BLaER1 treated with 17β-estradiol and CSF1 and Interleukin-3, amounts not matched to agents 10 nM and 100 nM (cell line): ENCODE data around the gene PEPD.

Experiments
- H3K27ac ChIP-seq, 11 experiments: shearing (Covaris generic); formaldehyde crosslinking; 2 replicates each; pipeline ENCODE4 v1.8.1; 2022
- H3K27me3 ChIP-seq, 11 experiments: shearing (Covaris generic); formaldehyde crosslinking; 2 replicates each; pipeline ENCODE4 v1.8.1; 2022
- H3K36me3 ChIP-seq, 11 experiments: shearing (Covaris generic); formaldehyde crosslinking; 2 replicates each; pipeline ENCODE4 v1.8.1; 2022
- H3K4me1 ChIP-seq, 10 experiments: shearing (Covaris generic); formaldehyde crosslinking; 2 replicates each; pipeline ENCODE4 v1.8.1; 2022
- H3K4me2 ChIP-seq, 11 experiments: shearing (Covaris generic); formaldehyde crosslinking; 2 replicates each; pipeline ENCODE4 v1.8.1; 2022
- H3K4me3 ChIP-seq, 10 experiments: shearing (Covaris generic); formaldehyde crosslinking; 2 replicates each; pipeline ENCODE4 v1.8.1; 2022
- H3K9ac ChIP-seq, 11 experiments: shearing (Covaris generic); formaldehyde crosslinking; 2 replicates each; pipeline ENCODE4 v1.8.1; 2022
- H3K9me3 ChIP-seq, 11 experiments: shearing (Covaris generic); formaldehyde crosslinking; replicated peaks in 1 of 11; 2 replicates each; pipeline ENCODE4 v1.8.1; 2022
- H4K20me1 ChIP-seq, 11 experiments: shearing (Covaris generic); formaldehyde crosslinking; 2 replicates each; pipeline ENCODE4 v1.8.1; 2022
- Cebpa-rat ChIP-seq, 11 experiments: shearing (Covaris generic); IDR thresholded peaks; 2 replicates each; pipeline ENCODE4 v1.8.1; 2022

Gene PEPD

DNA sequence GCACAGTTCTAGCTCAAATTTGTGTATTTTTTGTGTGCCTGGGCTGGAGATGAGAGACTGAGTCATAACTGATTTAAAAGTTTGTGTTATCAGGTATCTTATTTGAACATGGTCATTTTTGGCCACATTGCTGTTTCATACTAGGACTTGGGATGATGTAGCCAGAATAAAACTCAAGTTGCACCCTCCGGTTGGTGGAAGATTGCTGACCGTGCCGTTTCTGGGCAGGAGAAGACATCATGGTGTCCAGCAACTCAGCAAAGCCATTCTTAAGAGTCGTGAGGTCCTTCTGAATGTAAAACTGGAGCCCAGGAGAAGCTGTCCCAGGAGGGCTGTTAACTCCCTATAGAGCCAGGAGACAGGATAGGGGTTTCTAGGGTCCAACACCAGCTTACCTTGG is 140.5 kb downstream of the PEPD start:
- Histone ChIP-seq H3K4me1 (peaks cover 31 to 44% (median 40%) of the 10 kb centered on the region in 10 experiments), H3K4me2 (0 out of 22 replicates have a peak overlapping the region, but pooled peaks of 1 of the 11 experiments have one; percentile 2), H4K20me1 (peaks cover 94 to 100% (median 100%) of the 10 kb centered on the region in 11 experiments), H3K9me3 (no peaks in the 10 kb centered on the region), H3K27ac (no peak overlapping the region), H3K4me3 (no peak overlapping the region), H3K36me3 (peaks cover 48 to 95% (median 77%) of the 10 kb centered on the region in 11 experiments), H3K27me3 (no peaks in the 10 kb centered on the region), H3K9ac (no peak overlapping the region)
- TF ChIP-seq Cebpa-rat (IDR thresholded peaks at IDR 0.05): no peak

DNA sequence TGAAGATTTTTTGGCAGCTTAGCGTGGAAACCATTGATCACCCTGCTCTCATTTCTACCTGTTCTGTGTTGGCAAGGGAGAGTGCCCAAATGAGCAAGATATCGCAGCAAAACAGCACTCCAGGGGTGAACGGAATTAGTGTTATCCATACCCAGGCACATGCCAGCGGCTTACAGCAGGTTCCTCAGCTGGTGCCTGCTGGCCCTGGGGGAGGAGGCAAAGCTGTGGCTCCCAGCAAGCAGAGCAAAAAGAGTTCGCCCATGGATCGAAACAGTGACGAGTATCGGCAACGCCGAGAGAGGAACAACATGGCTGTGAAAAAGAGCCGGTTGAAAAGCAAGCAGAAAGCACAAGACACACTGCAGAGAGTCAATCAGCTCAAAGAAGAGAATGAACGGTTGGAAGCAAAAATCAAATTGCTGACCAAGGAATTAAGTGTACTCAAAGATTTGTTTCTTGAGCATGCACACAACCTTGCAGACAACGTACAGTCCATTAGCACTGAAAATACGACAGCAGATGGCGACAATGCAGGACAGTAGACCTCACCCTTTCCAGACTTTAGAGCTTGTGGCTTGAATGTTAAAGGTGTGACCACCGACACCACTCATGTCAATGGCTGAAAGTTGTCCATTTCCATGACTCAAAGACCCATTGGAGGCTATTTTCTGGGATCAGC is 142.3 kb downstream of the PEPD start:
- Histone ChIP-seq H3K4me3 (no peak overlapping the region), H3K27me3 (no peaks in the 10 kb centered on the region), H3K4me2 (no peak overlapping the region; a peak in 1 of 22 replicates), H3K27ac (no peak overlapping the region), H3K9me3 (no peaks in the 10 kb centered on the region), H3K36me3 (peaks cover 43 to 82% (median 73%) of the 10 kb centered on the region in 11 experiments), H3K4me1 (peaks cover 40 to 57% (median 50%) of the 10 kb centered on the region in 10 experiments), H4K20me1 (peaks cover 94 to 100% (median 100%) of the 10 kb centered on the region in 11 experiments), H3K9ac (no peak overlapping the region)
- TF ChIP-seq Cebpa-rat (IDR thresholded peaks at IDR 0.05): no peak

DNA sequence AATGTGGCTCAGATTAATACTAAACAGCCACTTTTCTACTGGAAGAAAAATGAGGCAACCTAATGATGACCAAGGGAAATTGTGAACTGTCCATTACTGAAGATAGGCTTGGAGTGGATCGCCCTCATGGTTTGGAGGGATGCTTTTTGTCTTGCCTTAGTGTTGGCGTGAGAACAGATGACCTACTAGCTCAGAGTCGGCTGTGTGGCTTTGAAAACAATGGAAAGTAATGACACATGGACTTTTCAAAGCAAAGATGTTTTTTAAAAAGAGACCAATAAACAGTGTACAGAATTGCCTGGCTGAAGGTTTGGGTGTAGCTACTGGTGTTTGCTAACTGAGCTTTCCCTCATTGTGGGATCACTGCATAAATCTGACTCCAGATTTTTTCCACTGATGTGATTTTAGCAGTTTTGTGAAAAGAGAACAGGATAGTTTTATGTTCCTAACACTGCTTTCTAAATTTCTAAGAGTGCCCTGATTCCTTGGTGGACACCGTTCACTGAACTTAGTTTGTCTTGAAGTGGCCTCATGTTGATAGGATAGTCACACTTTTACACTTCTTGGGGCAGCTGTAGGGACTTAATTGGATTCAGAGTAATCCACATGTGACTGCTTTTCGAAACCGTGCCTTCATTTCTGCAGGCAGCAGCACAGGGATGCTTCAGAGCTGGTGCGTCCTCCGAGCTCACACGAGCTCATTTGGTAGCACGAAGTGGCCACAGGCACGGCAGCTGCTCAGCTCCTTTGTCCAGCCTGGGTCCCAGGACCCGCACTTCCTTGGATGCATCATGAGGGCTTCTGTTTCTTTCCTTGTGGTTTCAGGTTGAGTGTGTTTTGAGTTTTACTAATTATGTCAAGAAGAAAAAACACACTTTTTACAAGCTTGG is 143.8 kb downstream of the PEPD start:
- peaks cover 35 to 68% (median 60%) of the 10 kb centered on the region in 11 experiments for H3K36me3 ChIP-seq
- H3K4me3 ChIP-seq: no peak overlapping the region
- no peaks in the 10 kb centered on the region for H3K9me3 ChIP-seq
- TF ChIP-seq Cebpa-rat (IDR thresholded peaks at IDR 0.05): no peak
- peak overlapping the region; percentile 83 to 97 (median 93); a peak in 17 of 22 replicates for H3K4me2 ChIP-seq
- peaks cover 44 to 60% (median 50%) of the 10 kb centered on the region in 10 experiments for H3K4me1 ChIP-seq
- no peaks in the 10 kb centered on the region for H3K27me3 ChIP-seq
- H3K27ac ChIP-seq: no peak overlapping the region
- H3K9ac ChIP-seq: peak overlapping the region in 2 of 11 experiments; percentile 4 to 21; a peak in 2 of 22 replicates
- peaks cover 83 to 90% (median 88%) of the 10 kb centered on the region in 11 experiments for H4K20me1 ChIP-seq

DNA sequence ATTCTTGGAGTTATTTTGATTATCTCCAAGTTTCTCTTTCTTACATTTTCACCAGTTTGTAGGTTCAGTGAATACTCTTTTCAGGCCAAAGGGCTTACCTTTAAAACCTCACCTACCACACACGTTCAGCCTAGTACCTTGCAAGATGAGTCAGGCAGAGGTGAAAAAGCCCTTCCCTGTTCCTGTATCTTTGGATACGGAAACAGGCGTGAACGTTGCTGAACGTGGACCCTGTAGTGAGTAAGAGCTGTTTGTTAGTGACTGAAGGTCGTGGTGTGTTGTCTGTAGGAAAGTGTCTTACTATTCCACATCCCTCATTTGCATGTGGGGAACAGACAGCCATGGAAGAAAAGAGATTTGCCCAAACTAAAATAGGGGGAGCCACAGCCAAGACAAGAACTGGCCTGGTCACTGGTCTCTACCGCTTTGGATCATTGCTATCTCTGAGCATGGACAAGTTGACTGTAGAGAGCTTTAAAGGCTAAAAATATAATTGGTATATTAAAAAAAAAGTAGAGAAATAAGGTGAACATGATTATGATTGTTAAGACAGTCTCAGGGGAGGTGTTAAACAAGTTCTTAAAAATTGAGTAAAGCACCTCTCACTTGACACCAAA is 144.5 kb downstream of the PEPD start:
- H3K4me1 ChIP-seq: peaks cover 46 to 60% (median 51%) of the 10 kb centered on the region in 10 experiments
- H3K36me3 ChIP-seq: peaks cover 32 to 62% (median 53%) of the 10 kb centered on the region in 11 experiments
- H3K4me2 ChIP-seq: peak overlapping the region; percentile 83 to 97 (median 93)
- no peaks in the 10 kb centered on the region for H3K9me3 ChIP-seq
- H4K20me1 ChIP-seq: peaks cover 75 to 82% (median 80%) of the 10 kb centered on the region in 11 experiments
- no peak overlapping the region for H3K4me3 ChIP-seq
- H3K27ac ChIP-seq: no peak overlapping the region
- H3K27me3 ChIP-seq: no peaks in the 10 kb centered on the region
- TF ChIP-seq Cebpa-rat (IDR thresholded peaks at IDR 0.05): no peak
- H3K9ac ChIP-seq: 0 out of 22 replicates have a peak overlapping the region, but pooled peaks of 1 of the 11 experiments have one; percentile 6

DNA sequence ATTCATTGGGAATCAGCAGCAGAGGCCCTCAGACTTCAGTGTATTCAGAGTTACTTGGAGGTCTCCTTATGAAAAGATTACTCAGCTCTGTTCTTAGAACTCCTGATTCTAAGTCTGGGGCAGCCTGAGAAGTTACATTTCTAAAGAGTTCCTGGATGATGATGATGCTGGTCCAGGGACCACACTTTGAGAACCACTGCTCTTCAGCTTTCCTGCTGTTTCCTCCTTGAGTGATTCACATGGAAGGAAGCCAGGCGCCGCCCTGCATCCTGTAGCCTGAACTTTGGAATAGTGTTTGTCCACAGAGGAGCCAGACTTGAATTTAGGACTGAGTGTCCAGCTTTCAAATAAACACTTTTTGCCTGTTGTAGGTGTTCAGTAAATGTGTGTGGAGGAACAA is 145.2 kb downstream of the PEPD start:
- Histone ChIP-seq H3K4me3 (peak overlapping the region in 4 of 10 experiments; percentile 82 to 97 (median 92); a peak in 3 of 20 replicates), H3K36me3 (peaks cover 25 to 56% (median 47%) of the 10 kb centered on the region in 11 experiments), H4K20me1 (peaks cover 69 to 76% (median 74%) of the 10 kb centered on the region in 11 experiments), H3K9ac (peak overlapping the region in 4 of 11 experiments; percentile 11 to 100 (median 96); a peak in 5 of 22 replicates), H3K27me3 (no peaks in the 10 kb centered on the region), H3K4me2 (peak overlapping the region; percentile 83 to 97 (median 93)), H3K9me3 (no peaks in the 10 kb centered on the region), H3K27ac (no peak overlapping the region), H3K4me1 (peaks cover 52 to 63% (median 56%) of the 10 kb centered on the region in 10 experiments)
- TF ChIP-seq Cebpa-rat (IDR thresholded peaks at IDR 0.05): no peak

DNA sequence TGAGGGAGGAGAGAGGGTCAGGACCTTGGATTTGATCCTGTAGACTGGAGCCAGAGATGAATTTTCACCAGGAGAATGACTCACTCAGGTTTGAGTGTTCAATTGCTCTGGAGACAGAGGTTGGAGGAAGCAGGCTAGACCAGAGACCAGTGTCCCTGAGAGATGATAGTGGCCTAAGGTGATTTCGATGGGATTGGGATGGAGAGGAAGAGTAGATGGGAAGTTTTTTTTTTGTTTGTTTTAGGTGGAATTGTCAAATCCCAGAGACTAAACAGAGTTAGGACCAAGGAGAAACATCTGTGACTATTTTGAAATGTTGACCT is 145.8 kb downstream of the PEPD start:
- peaks cover 20 to 49% (median 40%) of the 10 kb centered on the region in 11 experiments for H3K36me3 ChIP-seq
- peak overlapping the region; percentile 75 to 97 (median 88); a peak in 18 of 20 replicates for H3K4me3 ChIP-seq
- H4K20me1 ChIP-seq: peaks cover 63 to 69% (median 67%) of the 10 kb centered on the region in 11 experiments
- peak overlapping the region; percentile 94 to 100 (median 99); a peak in 17 of 22 replicates for H3K9ac ChIP-seq
- H3K4me1 ChIP-seq: peaks cover 51 to 63% (median 55%) of the 10 kb centered on the region in 10 experiments
- no peak for TF ChIP-seq Cebpa-rat (IDR thresholded peaks at IDR 0.05)
- H3K9me3 ChIP-seq: no peaks in the 10 kb centered on the region
- no peaks in the 10 kb centered on the region for H3K27me3 ChIP-seq
- peak overlapping the region; percentile 83 to 97 (median 93) for H3K4me2 ChIP-seq
- H3K27ac ChIP-seq: peak overlapping the region in 1 of 11 experiments; percentile 13; a peak in 1 of 22 replicates

DNA sequence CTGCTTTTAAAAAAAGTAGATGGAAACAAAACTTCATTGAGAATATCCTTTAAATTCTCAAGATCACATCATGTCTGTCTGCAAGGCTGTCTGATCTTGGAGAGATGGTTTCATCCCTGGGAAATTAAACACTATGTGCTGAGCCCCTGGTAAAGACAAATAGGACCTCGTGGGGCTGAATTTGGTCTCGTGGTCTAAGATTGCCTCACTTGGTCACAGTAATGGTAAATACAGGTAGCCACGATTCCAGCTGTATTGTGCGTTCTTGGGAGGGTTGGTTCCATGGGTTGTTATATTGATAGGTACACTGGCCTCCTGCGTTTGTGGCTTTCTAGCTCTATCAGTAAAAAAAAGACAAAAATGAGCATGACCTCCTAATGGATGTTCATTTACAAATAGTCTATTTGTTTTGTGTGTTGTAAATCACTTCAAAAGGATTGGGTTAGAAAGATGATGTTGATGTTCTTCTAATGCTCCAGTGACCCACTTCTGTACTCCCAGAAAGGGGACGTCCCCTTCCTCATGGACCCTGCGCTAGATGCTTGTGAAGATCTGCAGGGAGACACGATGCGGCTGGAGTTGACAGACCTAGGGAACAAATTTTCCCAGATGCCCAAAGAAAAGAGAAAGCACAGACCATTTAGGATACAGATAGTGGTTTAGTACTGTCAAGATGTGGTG is 146.3 kb downstream of the PEPD start:
- no peak for TF ChIP-seq Cebpa-rat (IDR thresholded peaks at IDR 0.05)
- peaks cover 59 to 64% (median 62%) of the 10 kb centered on the region in 11 experiments for H4K20me1 ChIP-seq
- H3K4me3 ChIP-seq: peak overlapping the region; percentile 75 to 97 (median 88)
- no peaks in the 10 kb centered on the region for H3K27me3 ChIP-seq
- no peaks in the 10 kb centered on the region for H3K9me3 ChIP-seq
- H3K4me1 ChIP-seq: peaks cover 50 to 63% (median 59%) of the 10 kb centered on the region in 10 experiments
- H3K27ac ChIP-seq: peak overlapping the region in 10 of 11 experiments; percentile 95 to 100 (median 100); a peak in 16 of 22 replicates
- peaks cover 17 to 44% (median 35%) of the 10 kb centered on the region in 11 experiments for H3K36me3 ChIP-seq
- peak overlapping the region; percentile 94 to 100 (median 99) for H3K9ac ChIP-seq
- H3K4me2 ChIP-seq: peak overlapping the region; percentile 83 to 97 (median 93)

DNA sequence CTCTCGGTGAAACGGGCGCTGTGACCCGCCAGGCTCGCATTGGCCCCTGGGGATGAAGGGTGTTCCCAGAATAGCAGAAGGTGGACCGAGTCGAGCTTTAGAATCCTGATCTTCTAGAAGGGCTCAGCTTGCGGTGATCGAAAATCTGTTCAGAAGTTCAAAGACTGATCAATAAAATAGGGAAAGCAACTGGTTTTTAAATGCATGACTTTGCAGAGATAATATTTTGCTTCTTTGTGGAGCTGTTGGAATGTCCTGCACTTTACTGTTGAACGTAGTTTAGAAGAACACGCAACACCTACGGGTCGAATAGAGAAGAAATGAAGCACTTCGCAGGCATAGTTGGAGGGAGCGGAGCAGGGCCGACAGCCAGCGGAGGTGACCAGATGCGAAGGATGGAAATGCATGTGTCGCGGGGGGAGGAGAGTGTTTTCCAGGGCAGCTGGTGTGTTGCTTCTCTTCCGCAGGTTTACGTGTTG is 147.3 kb downstream of the PEPD start:
- Histone ChIP-seq H3K27me3 (no peaks in the 10 kb centered on the region), H3K27ac (peak overlapping the region; percentile 95 to 100 (median 100)), H3K9me3 (no peaks in the 10 kb centered on the region), H3K4me3 (peak overlapping the region; percentile 75 to 97 (median 88)), H3K9ac (peak overlapping the region; percentile 94 to 100 (median 99)), H3K4me1 (peaks cover 50 to 63% (median 57%) of the 10 kb centered on the region in 10 experiments), H3K36me3 (peaks cover 8 to 34% (median 25%) of the 10 kb centered on the region in 11 experiments), H4K20me1 (peaks cover 49 to 54% (median 53%) of the 10 kb centered on the region in 11 experiments), H3K4me2 (peak overlapping the region; percentile 83 to 97 (median 93))
- TF ChIP-seq Cebpa-rat (IDR thresholded peaks at IDR 0.05): no peak
